ENCODE measurements around the gene WDR45B.

WDR45B gene

GRCh38 chr17:82596837-82597672 lies 51.2 kb downstream of the WDR45B start:
- H2AFZ ChIP-seq (ENCODE audit: low read depth, low read length, severe bottlenecking) = no peak overlapping the region
- H3F3A ChIP-seq (ENCODE audit: insufficient read depth) = peaks cover 11% of the 10 kb centered on the region
- peaks cover 5% of the 10 kb centered on the region; the same call in 1 of the 2 replicates for H3K36me3 ChIP-seq (ENCODE audit: low read length)
- no peaks in the 10 kb centered on the region for H3K27me3 ChIP-seq (ENCODE audit: low read length)
- TF ChIP-seq CTCF (IDR thresholded peaks at IDR 0.05; ENCODE audit: insufficient read depth, low read length, poor library complexity, severe bottlenecking) (no peak), EZH2phosphoT487 (conservative IDR thresholded peaks at IDR 0.05; ENCODE audit: low read length) (no peak)
- H4K20me1 ChIP-seq (ENCODE audit: low read depth, low read length) = no peaks in the 10 kb centered on the region
- H3K27ac ChIP-seq (ENCODE audit: low read depth, low read length) = no peak overlapping the region
- H3K79me2 ChIP-seq (ENCODE audit: insufficient read depth, low read length) = no peaks in the 10 kb centered on the region
- no peaks in the 10 kb centered on the region for H3K9me2 ChIP-seq (replicated peaks; ENCODE audit: insufficient read depth, low read length)
- no peaks in the 10 kb centered on the region for H3K9me3 ChIP-seq (ENCODE audit: insufficient read depth, low read length)
- H3K9ac ChIP-seq (ENCODE audit: low read length) = no peak overlapping the region
- no peak overlapping the region for H3K4me2 ChIP-seq (ENCODE audit: low read depth, low read length, poor library complexity, severe bottlenecking)
- no peak overlapping the region for H3K4me3 ChIP-seq (ENCODE audit: insufficient read depth, low read length, poor library complexity, severe bottlenecking)

- Histone ChIP-seq H3K27me3 (ENCODE audit: low read length) (no peaks in the 10 kb centered on the region), H4K20me1 (ENCODE audit: low read depth, low read length) (no peaks in the 10 kb centered on the region), H3K79me2 (ENCODE audit: insufficient read depth, low read length) (no peaks in the 10 kb centered on the region), H3K36me3 (ENCODE audit: low read length) (no peaks in the 10 kb centered on the region), H3K9ac (ENCODE audit: low read length) (no peak overlapping the region), H3K9me2 (replicated peaks; ENCODE audit: insufficient read depth, low read length) (no peaks in the 10 kb centered on the region), H3K4me2 (ENCODE audit: low read depth, low read length, poor library complexity, severe bottlenecking) (no peak overlapping the region), H3K4me3 (ENCODE audit: insufficient read depth, low read length, poor library complexity, severe bottlenecking) (no peak overlapping the region), H3K9me3 (ENCODE audit: insufficient read depth, low read length) (no peaks in the 10 kb centered on the region), H3F3A (ENCODE audit: insufficient read depth) (peaks cover 17% of the 10 kb centered on the region), H2AFZ (ENCODE audit: low read depth, low read length, severe bottlenecking) (no peak overlapping the region), H3K27ac (ENCODE audit: low read depth, low read length) (no peak overlapping the region)
- TF ChIP-seq CTCF (IDR thresholded peaks at IDR 0.05; ENCODE audit: insufficient read depth, low read length, poor library complexity, severe bottlenecking) (no peak), EZH2phosphoT487 (conservative IDR thresholded peaks at IDR 0.05; ENCODE audit: low read length) (no peak)
Measured at GRCh38 chr17:82596296-82596695, 51.9 kb downstream of the WDR45B start.

GRCh38 chr17:82595893-82596292 lies 52.4 kb downstream of the WDR45B start:
- TF ChIP-seq CTCF (IDR thresholded peaks at IDR 0.05; ENCODE audit: insufficient read depth, low read length, poor library complexity, severe bottlenecking) (no peak), EZH2phosphoT487 (conservative IDR thresholded peaks at IDR 0.05; ENCODE audit: low read length) (no peak)
- Histone ChIP-seq H3K27ac (ENCODE audit: low read depth, low read length) (no peak overlapping the region), H3K9ac (ENCODE audit: low read length) (no peak overlapping the region), H3K36me3 (ENCODE audit: low read length) (no peaks in the 10 kb centered on the region), H3K27me3 (ENCODE audit: low read length) (no peaks in the 10 kb centered on the region), H3K4me3 (ENCODE audit: insufficient read depth, low read length, poor library complexity, severe bottlenecking) (no peak overlapping the region), H4K20me1 (ENCODE audit: low read depth, low read length) (no peaks in the 10 kb centered on the region), H3K9me2 (replicated peaks; ENCODE audit: insufficient read depth, low read length) (no peaks in the 10 kb centered on the region), H3K79me2 (ENCODE audit: insufficient read depth, low read length) (no peaks in the 10 kb centered on the region), H3F3A (ENCODE audit: insufficient read depth) (peaks cover 17% of the 10 kb centered on the region), H2AFZ (ENCODE audit: low read depth, low read length, severe bottlenecking) (no peak overlapping the region), H3K4me2 (ENCODE audit: low read depth, low read length, poor library complexity, severe bottlenecking) (no peak overlapping the region), H3K9me3 (ENCODE audit: insufficient read depth, low read length) (no peaks in the 10 kb centered on the region)

Measured in SU-DHL-6 (cell line).